Stimulated activated naive CD4-positive, alpha-beta T cell treated with Interleukin-2 at 50 U/mL for 16 hours (primary cell): ENCODE data around the gene SLC41A1.

Experiments
- DNase-seq: peaks from one replicate; lab custom pipeline; 2025; lab: John Stamatoyannopoulos, UW

SLC41A1 gene

GRCh38 chr1:205822397-205822796, 9.4 kb upstream of the SLC41A1 start:
- DNase-seq: no peak

DNA sequence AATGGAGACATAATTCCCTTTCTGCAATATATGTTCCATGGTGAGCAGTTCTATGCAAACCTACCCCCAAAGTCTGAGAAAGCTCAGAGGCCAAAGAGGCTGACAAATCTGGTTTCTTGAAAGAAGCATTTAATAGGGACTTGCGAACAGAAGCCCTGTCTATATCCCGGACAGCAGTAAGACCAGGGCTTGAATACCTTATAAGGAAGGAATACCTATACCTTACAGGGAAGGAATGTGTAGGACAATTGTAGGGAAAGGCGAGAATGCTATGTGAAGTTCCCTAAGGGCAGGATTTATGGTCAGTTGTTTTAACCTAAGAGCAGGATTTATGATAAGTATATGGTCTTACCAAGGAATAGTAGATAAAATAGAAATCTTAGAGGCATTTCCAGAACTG, 5.0 kb upstream of the SLC41A1 start:
- no peak for DNase-seq

DNA sequence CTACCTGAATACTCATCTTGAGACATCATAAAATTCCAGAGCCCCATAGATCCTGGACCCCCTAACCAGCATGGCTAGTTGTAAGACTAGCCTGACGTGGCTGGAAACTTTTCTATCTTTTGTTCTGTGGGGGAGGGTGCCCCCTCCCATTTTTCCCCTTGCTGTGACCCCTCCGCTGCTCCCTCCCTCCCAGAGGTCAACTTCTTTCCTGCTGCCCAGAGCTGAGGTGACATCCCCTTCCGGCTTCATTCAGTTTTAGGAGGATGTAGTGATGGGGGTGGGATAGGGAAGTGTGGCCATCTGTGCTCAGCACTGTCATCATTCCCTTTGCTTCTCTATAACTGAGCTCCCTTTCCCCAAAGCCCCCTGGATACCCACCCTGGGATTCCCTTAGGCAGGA, 4.4 kb upstream of the SLC41A1 start:
- DNase-seq: no peak

DNA sequence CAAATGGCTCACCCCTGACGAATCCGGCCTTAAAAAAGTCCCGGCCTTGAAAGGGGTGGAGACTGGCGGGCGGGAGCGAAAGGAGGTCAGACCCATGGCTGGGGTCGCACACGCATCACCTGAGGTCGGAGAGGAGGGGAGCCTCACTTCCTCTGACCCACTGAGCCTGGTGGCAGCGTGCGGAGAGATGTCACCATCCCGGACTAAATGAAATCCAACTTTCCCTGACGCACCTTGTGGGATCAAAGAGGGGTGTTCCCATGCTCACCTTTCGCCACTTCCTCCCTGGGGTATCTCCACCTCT, 709 bp upstream of the SLC41A1 start:
- DNase-seq: peak; percentile 20

- peak; percentile 32 for DNase-seq
These were observed 624 bp downstream of the SLC41A1 start for GRCh38 chr1:205812271-205812877.

DNA sequence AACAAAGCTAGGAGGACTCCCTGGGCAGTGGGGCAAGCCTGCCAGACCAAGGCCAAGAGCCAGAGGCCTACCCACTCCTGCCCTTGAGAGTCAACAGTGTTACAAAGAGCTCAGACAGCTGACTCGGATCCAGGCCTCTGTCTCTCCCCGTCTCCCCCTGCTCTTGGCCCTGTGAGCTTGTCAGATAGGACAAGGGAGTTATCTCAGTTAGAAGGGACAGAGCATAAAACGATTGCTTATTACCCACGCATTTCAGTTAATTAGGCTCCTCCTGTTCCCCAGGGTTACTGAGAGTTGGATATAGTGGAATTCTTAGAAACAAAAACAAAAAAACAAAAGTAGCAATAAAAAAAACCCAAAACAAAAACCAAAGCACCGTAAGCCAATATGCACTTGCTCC, 1.3 kb downstream of the SLC41A1 start:
- DNase-seq: no peak

DNA sequence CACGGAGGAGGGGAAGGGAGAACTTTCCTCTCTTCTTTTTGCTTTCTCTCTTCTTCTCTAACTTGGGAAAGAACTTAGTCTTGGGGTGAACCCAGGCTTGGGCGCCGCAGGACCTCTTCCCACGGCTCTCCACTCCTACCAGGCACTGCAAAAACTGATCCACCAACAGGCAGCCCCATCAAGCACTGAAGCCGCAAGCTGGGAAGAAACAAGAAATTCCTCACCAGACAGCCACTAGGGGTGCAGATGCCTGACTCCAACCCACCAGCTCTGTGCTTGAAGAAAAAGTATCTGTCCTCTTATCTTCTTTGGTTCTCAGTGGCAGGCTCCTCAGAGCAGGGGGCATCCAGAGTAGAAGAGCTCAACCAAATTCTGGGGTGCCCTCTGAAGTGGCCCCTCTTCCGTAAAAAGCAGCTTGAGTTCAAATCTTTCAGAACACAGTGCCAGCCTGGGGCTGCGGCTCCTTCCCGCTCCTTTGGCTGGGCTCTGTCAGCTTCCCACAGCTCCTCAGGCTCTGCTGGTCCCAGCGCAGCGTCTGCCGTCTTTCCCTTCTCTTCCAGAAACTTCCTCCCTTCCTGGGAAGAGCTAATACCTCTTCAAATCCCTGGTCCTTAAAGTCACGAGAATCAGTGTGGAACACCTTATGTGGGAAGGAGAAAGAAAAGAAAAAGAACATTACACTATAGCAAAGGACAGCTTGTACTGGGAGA, 2.4 kb downstream of the SLC41A1 start:
- no peak for DNase-seq

GRCh38 chr1:205809942-205810345, 3.1 kb downstream of the SLC41A1 start:
- no peak for DNase-seq

DNA sequence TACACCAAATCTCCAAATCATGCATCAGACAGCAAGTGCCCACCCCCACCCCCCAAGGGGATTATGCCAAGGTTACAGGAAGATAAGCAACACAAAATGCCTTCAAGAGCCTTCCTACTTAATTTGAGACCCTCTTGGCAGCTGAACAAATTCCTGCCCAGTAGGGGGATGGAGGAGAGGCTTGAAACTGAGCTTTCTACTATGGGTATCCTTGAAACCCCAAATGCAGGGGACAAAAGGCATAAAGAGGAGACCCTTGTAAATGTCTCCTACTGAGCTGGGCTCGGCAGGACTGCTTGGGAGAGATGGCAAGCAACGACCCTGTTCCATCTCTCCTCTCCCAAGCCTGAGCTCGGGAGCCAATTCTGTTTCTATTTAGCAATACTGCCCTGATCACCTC, 3.5 kb downstream of the SLC41A1 start:
- no peak for DNase-seq

DNA sequence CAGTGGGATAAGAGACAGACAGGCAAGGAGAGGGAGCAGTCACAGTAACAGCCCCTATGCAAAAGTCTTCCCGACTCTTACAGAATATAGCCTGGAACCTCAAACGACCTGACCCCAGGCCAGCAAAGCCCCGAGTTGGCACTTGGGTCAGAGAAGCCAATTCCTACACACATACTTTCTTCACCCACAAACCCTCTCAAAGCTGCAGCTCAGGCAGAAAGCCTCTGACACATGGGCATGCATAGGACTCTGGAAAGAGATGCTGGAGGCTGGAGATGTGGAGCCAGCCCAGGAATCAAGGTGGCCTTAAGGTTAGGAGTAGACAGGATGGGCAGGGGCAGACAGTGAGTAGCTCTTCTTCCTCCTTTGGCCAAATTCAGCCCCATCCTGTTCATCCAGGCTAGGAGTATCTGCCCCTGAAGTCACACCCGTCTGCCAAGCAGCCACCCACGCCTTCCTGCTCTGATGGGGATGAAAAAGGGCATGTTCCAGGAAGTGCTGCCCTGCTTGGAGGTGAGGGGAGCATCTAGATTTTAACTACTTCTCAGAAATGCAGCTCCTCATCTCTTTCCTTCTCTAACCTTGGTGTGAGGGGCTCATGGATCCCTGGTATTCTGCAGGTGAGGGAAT, 7.8 kb downstream of the SLC41A1 start:
- DNase-seq: peak; percentile 23

DNA sequence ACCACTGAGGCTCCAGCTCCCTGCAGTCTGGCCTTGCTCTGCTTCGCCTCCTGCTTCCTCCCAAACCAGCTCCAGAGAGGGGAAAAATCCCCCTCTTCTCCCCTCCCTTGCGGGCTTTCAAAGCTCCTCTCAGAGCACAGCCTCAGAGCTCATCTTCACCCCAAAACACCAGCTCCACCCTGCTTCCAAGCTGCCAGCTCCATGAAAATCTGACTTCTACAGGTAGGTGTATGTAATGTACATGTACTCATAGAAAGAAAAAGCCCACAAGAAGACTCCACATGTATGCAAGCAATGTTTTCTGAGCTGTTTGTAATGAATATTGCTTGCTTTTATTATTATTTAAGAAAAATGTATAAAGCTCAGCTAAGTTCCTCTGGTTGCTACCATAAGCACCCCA, 8.4 kb downstream of the SLC41A1 start:
- no peak for DNase-seq

GRCh38 chr1:205803986-205804385, 9.0 kb downstream of the SLC41A1 start:
- no peak for DNase-seq

DNA sequence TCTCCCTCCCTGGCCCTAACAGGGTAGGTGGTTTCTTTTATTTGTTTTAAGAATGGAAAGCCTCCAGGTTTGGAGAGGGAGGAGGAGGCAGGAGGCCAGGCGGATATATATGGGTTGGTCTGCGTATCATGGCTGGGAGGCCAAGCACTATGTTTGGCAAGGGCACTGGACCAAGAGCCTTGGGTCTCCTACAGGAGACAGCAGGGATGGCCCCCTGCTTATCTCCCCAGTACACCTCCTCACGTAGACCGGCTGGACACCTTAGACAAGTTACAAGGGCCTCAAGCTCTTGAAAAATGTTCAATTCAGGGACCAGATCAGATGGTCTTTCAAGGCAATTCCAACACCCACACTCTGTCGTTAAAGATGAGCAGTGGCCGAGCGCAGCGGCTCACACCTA, 10.9 kb downstream of the SLC41A1 start:
- no peak for DNase-seq

DNA sequence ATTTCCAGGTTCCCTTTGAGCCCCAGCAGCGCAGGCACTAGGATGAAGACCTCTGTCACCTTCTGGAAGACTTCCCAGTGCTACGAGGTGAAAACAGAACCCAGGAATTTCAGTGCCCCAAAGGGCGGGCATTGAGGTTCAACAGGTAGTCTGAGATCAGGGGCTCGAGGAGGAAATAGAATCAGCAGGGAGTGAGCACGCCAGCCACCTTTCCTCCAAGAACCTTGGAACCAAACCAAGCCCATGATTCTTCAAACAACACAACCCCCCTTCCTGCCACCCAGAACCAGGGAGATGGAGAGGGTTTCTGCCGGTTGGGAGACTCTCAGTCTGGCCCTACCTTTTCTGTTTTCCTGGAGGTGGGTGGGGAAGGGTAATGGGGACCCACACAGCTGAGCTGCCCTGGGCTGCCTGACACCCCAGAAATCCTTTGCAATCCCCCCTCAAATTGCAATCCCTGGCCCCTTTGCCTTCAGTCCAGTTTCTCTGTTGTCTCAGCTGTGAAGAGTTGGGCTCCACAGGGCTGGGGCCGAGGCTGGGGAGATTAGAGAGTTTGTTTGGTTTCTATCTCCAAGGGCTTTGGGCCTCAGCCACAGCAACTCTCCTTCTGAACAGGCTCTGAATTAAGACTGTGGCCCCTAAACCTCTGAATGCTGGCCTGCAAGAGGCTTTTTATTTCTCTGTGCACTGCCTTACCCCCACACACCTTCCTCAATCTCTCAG, 11.9 kb downstream of the SLC41A1 start:
- DNase-seq: no peak

DNA sequence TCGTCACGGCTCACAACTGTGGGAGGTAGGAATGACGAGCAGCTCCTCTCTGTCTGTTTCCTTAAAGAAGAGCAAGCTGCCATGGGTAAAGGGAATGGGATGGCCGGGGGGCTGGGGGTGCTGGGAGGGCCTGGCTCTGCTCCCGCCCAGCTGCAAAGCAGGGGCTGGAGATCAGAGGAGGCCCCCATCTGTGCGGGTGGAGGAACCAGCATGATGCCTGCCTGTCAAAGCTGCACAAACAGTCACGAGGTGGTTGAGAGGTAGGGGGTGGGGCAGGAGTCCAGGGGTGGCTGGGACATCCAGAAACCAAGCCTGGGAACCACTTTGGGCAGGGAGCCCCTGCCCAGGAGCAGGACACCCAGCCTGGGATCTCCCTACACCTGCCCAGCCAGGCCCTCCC, 12.6 kb downstream of the SLC41A1 start:
- no peak for DNase-seq

- no peak for DNase-seq
These were observed 14.4 kb downstream of the SLC41A1 start for GRCh38 chr1:205798577-205798976.

DNA sequence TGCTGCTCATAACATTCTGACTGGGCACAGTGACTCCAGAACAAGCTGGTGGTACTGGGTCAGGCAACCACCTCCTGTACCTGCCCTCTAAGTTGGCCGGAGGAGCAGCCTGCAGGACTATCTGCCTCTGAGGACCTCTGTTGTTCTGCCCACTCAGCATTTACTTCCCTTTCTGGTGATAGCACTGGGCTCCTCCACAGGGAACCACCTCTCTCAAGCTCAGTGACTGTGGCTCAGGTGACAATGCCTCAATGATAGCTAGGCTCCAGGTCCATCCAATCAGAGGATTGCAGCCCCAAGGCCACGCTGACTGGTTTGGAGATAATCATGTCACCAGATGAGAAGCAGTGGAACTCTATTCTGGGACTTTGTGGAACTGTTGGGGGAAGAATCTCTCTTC, 15.8 kb downstream of the SLC41A1 start:
- DNase-seq: no peak

DNA sequence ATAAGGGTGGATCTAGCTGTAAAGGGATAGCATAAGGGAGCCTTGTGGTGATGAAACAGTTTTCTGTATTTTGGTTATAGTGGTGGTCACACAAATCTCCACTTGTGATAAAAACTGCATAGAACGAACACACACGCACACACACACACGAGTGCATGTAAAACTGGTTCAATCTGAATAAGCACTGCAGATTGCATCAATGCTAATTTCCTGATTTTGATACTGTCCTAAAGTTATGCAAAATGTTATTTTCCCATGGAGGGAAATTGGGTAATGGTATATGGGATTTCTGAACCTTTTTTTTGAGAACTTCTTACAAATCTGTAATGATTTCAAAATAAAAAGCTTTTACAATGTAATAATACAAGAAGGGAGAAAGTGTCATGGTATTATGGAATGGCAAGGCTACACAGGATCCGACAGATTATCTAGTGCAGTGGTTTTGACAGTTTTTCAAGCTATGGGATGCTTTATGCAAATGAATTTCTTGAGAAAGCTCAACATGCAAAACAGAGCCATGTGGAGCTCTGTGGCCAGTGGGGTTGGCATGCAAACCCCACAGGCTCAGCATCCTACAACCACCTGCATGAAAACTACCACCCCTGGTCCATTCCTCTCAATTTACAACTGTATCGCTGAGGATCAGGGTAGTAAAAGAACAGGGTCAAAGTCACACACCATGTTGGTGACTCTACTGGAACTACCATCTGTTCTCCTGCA, 18.8 kb downstream of the SLC41A1 start:
- DNase-seq: no peak

- DNase-seq: no peak
These were observed 19.9 kb downstream of the SLC41A1 start for GRCh38 chr1:205792961-205793673.

- DNase-seq: no peak
These were observed 20.5 kb downstream of the SLC41A1 start for GRCh38 chr1:205792481-205792881.

GRCh38 chr1:205791568-205792180, 21.3 kb downstream of the SLC41A1 start:
- DNase-seq: peak; percentile 46
